DND-41 (cell line): ENCODE measurements around the gene C1orf56.

Experiments used
- CTCF ChIP-seq: IDR thresholded peaks from 2 replicates; pipeline ENCODE4 v1.5.1; 2012; ENCODE audit warnings: borderline replicate concordance, low read length, moderate library complexity, mild to moderate bottlenecking; ENCODE audit not compliant: poor library complexity, severe bottlenecking; ENCODE audit errors: extremely low read depth
- EZH2 ChIP-seq: IDR thresholded peaks from 3 replicates; pipeline ENCODE4 v1.6.1; 2012; ENCODE audit warnings: borderline replicate concordance, low read depth, mild to moderate bottlenecking, moderate library complexity, low read length, inconsistent platforms; ENCODE audit not compliant: severe bottlenecking

- TF ChIP-seq CTCF, result no peak
- no peak for TF ChIP-seq EZH2
Measured at GRCh38 chr1:151069103-151069486, 21.5 kb downstream of the C1orf56 start.
